ENCODE results near the gene TMEM204.

DNA sequence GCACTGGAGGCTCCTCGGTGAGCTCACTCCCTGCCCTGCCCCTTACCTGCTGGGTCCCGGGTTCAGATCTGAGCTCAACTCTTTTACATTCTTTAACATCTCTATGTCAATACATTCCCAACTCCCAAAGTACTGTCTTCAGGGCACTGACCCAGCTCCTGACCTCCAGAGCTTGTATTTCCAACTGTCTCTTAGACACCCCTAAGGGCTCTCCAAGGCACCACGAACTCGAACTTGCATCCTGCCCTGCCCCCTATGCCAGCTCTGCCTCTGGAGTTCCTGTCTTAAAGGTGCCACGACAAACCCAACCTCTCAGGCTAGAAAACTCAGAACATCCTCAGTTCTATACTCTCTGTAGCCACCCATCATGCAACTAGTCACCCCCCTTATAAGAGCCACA is 39.8 kb downstream of the TMEM204 start:
- no peak for TF ChIP-seq POLR2A (IDR thresholded peaks at IDR 0.05)
- no peak for TF ChIP-seq EP300 (IDR thresholded peaks at IDR 0.05)
